ENCODE data around the gene SIGLEC1.

Gene SIGLEC1

DNA sequence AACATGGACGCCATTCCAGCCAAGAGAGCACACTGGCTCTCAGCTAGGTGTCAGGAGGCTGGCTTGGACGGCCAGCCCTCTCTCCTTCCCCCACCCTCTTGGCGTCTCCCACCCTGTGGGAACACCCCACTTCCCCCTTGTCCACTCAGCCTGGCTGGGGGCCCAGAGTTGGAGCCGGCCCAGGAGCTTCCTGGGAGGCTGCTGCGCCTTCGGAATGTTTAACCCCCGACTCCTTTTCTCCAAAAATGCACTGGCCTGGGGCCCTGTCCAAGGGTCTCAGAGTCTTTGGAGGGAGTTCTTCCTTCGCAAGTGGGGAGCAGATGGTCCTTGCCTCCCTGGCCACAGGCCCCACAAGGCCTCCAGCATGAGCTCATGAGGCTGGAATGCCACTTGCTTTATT, 34.7 kb downstream of the SIGLEC1 start:
- no peak for DNase-seq

DNA sequence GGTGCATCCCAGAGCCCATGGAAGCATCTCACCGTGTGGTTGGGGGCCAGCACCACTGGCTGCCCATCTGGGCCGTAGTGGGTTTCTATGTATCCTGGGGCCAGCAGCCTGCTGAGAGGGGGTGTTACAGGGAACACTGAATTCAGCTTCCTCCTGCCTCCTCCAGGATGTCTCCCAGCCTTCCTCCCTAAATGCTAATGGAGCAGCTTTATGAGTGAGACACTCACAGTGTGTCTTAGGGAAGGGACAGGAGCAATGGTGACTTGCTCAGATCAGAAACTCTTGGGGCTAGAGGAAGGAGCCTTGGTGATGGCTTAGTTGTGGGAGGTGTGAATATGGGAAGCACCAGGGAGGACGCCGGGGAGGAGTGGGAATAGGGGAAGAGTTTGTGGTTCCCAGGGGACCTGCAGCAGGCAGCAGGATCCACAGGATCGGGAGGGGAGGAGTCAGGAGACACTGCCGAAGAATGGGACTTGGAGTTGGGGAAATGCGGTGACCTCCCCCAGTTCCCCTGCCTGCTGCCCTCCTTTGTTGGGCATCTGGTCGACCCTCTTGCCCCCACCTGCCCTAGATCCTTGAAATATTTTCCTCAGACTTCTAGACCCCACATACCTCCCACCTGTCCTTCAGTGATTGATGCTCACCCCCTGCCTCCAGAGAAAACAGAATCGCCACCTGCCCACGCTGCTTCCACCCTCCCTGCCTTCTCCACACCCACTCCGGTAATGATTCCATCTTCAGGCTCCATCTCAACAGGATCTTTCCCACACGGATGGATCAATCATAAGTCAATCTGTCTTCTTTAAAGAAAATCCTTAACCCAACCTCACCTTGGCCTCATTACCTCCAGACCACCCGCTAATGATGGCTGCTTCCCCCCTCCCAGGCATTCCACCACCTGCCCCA, 37.2 kb downstream of the SIGLEC1 start:
- no peak for DNase-seq

DNA sequence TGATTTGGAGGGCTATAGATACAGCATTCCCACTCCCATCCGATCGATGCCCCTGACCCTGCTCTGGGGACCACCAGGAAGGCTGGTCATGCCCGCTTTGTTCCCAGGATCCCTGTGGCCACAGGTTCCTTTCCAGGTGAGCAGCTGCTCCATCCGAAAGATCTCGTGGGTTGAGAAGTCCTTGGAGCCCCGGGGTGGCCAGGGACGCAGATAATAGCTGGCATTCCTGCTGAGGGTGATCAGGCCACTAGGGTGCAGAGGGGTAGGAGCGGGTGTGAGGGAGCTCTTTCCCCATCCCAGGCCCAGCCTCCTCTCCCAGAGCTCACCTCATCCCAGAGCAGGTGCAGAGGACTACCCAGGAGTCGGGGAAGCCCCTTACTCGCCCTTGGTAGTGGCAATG, 38.0 kb downstream of the SIGLEC1 start:
- no peak for DNase-seq

DNA sequence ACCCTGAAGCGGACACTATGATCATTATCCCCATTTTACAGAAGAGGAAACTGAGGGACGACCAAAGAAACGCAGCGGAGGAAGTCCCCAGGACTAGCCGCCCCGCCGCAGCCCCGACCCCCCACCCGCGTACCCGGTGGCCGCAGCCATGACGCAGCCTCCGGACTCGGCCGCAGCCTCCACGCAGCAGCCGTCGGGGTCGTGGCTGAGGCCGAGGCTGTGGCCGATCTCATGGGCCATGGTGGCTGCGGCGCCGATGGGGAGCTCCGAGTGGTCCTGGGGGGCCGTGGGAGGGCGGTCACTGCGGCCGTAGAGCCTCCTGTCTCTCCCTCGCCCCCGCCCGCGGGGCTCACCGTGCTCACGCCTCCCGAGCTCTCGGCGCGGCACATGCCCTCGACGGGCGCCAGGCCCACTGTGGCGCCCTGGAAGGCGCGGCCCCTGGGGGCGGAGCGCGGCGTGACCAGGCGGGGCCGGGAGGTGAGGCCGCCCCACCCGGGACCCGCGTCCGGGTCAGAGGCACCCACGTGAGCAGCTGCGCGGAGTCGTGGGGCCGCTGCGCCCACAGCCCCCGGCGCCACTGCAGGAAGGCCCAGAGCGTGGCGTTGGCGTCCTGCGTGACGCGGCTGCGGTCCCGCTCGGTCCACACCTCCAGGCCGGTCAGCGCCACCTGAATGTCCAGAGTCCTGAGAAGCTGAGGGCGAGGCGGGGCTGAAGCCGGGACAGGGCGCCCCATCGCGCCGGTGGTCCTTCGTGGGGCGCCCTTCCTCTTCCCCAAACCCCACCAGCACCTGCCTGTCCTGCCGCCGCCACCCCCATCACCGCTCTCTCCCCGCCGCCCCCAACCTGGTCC, 39.0 kb downstream of the SIGLEC1 start:
- DNase-seq = no peak

GRCh38 chr20:3672547-3673171, 39.7 kb downstream of the SIGLEC1 start:
- no peak for DNase-seq

DNA sequence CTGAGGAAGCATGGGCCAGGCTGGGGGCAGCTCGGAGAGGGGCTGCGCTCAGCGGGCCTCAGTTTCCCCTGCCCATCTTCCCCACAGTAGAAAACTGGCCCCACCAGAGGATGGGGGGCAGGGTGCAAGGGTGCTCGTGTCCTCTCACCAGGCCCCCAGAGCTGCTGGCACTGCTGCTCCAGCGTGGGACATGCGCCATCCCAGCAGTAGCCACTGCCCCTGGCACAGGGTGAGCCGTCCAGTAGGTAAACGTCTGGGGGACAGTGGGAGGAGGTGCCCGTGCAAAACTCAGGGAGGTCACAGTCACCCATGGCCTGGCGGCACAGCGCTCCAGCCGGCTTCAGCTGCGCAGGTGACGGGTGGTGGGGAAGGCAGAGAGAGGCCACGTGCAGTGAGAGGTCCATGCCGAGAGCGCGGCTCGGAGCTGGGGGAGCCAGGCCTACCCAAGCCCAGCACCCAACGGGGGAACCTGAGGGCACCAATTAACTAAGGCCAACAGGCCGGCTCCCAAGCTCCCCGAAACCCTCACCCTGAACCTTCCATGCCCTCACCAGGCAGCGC, 40.3 kb downstream of the SIGLEC1 start:
- DNase-seq = no peak

DNA sequence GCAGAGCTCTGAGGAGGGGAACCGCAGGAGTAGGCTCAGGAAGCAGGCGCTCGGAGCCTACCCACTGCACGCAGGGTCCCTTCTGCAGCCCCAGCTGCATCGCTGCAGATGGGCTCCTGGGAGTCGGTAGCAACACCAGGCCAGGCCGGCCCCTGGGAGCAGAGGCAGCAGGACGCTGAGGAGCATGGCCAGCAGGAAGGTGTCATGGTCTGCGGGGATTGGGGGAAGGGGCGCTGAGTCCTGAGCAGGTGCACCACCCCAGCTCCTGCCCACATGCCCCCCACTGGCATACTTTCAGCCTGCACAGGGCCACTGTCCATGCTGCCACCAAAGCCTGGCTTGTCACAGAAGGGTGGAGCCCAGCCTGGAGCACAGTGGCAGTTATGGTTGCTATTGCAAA, 41.5 kb downstream of the SIGLEC1 start:
- DNase-seq = no peak

DNA sequence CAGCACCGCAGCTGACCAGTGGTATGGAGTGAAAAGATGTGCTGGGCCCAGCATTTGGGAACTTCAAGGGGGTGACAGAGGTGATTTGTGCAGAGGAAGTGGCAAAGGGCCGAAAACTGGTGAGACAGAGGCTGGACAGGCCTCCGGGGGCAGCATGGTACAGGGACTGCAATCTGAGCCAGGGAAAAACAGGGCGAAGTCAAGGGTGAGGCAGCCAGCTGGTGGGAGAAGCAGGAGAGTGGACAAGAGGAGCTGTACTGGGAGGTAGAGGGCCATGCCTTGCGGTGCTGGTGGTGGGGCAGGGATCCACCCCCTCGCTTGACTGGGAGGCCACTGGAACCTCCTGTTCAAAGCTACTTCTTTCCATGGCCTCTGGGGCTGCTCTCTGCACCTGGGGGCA, 41.9 kb downstream of the SIGLEC1 start:
- DNase-seq = no peak

DNA sequence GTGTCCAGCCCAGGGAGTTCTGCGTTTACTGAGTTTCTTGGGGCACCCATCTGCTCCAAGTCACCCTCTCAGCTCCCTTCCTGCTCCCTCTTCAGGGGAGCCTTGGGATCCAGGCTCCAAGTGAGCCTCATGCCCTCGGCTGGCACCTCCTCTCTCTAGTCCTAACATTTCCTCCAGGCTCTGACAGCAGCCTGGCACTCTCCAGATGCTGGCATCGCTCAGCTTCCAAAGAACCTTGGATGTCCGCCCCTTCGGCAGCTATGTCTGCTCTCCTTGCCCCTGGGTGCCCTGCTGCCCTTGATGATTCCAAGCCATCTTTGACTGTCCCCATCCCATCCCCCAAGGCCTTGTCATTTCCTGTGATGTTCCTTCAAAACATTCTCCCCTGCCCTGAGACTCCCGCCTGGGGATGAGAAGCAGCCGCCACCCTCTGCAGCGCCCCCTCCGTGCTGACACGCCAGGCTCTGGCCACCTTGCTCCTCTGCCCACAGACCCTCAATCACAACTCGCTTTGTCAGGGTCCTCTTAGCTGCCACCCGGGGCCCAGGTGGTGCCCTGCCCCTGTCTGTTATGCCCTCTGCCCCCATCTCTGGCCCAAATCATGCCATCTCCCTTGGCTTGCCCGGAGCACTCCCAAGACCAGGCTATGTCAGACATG, 42.6 kb downstream of the SIGLEC1 start:
- DNase-seq = no peak

DNA sequence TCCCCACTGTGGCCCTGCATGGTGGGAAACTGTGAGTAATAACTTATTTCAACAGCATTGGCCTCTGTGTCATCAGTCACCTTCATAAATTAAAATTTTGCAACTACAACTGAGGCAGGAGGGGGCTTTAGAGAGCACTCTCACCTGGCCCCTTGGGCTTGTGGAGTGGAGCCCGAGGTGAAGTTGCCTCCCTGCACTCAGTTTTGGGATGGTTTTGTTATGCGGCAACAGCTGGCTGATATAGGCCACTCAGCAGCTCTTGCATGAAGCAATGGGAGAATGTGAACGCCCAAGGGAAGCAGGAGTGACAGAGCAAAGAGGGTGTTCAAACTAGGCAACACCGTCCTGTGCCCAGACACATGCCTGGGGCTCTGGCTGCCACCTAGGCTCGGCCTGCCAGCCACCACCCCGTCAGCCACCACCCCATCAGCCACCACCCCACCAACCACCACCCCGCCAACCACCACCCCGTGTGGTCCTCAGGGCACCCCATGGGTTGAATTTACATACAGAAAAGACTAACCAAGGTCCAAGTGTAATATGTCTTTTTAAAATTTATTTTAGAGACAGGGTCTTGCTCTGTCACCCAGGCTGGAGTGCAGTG, 44.9 kb downstream of the SIGLEC1 start:
- DNase-seq = no peak

- no peak for DNase-seq
Observed at GRCh38 chr20:3663858-3664257, 48.5 kb downstream of the SIGLEC1 start.

DNA sequence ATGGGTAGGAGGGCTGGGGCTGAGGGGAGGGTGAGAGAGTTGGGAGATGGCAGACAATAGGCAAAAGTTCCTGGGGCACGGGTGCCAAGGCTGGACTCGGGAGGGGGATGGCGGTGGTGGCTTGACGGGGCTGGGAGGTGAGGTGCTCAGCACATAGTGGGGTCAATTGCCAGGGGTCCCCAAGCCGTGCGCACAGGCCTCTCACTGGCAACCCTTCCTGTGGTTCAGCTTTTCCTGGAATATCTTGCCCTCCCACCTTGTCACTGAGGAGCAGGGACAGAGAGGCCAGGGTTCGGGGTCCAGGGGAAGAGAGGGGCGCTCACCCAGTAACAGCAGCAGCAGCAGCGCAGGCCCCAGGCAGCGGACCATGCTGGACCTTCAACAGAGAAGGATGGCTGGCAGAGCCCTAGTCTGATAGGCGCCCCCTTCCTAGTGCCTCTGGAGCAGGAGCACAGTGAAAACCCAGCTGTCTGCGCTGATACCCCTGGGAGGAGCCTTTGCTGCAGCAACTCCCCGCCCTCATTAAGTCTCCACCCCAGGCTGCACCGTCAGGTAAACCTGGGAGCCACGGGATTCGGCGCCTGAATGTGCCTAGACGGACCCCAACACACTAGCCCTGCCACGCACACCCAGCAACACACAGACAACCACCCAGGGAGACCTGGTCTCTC, 49.2 kb downstream of the SIGLEC1 start, which contains the start of gene GFRA4:
GFRA4 (minus strand) TSS at position 369 of the 671 bp plus-strand sequence; CDS start at position 369, 0 bp downstream.
- no peak for DNase-seq
